Fibroblast of lung (primary cell): ENCODE results near the gene CCZ1B.
"Not testable (repeated sequence)": the region's sequence is repeated elsewhere in the genome, so short reads cannot be mapped to it uniquely, and the experiment has no call there.

Source experiments
- EZH2 ChIP-seq: IDR thresholded peaks from 2 replicates; pipeline ENCODE4 v1.5.1; 2012; ENCODE audit warnings: low read length, control low read depth, mild to moderate bottlenecking; ENCODE audit errors: missing control alignments
- TF ChIP-seq, protein P1 (sequence below), 2 donors: IDR thresholded peaks in 1 of 2; conservative IDR thresholded peaks in 1 of 2; 1 replicate in 1 of 2; 2 replicates in 1 of 2; pipeline ENCODE4 v1.5.1; 2011 to 2012; ENCODE audit warnings: low read length in 2 of 2, control low read depth in 1 of 2, inconsistent platforms in 1 of 2, low read depth in 1 of 2, mild to moderate bottlenecking in 1 of 2

DNA sequence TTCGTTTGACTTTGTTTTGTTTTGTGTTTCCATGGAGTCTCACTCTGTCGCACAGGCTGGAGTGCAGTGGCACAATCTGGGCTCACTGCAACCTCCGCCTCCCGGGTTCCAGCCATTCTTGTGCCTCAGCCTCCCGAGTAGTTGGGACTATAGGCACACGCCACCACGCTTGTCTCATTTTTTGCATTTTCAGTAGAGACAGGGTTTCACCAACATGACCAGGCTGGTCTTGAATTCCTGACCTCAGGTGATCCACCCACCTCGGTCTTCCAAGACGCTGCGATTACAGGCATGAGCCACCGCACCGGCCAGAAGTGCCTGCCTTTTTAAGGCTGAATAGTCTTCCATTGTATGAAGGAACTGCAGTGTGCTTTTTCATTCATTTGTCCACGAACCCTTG is 36.8 kb upstream of the CCZ1B start:
- TF ChIP-seq, protein P1, sequence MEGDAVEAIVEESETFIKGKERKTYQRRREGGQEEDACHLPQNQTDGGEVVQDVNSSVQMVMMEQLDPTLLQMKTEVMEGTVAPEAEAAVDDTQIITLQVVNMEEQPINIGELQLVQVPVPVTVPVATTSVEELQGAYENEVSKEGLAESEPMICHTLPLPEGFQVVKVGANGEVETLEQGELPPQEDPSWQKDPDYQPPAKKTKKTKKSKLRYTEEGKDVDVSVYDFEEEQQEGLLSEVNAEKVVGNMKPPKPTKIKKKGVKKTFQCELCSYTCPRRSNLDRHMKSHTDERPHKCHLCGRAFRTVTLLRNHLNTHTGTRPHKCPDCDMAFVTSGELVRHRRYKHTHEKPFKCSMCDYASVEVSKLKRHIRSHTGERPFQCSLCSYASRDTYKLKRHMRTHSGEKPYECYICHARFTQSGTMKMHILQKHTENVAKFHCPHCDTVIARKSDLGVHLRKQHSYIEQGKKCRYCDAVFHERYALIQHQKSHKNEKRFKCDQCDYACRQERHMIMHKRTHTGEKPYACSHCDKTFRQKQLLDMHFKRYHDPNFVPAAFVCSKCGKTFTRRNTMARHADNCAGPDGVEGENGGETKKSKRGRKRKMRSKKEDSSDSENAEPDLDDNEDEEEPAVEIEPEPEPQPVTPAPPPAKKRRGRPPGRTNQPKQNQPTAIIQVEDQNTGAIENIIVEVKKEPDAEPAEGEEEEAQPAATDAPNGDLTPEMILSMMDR (conservative IDR thresholded peaks at IDR 0.05 in 1 of 2, IDR thresholded peaks at IDR 0.05 in 1 of 2; ENCODE audit: low read depth in 1 of 2, low read length in 2 of 2) = not testable (repeated sequence)
- TF ChIP-seq EZH2 = not testable (repeated sequence)
